WTC11 (cell line): ENCODE results near the gene IFI27. TPM values are rescaled to one million over a fixed set of nuclear protein-coding genes. Genes with fewer than 3 reads are reported as not detected.

Experiments
- ATAC-seq: fragments of 200-7000 bp; cut with Tn5 transposase; 2 replicates; pipeline ENCODE4 v1.10.0; 2021; ENCODE audit warnings: mild to moderate bottlenecking, moderate library complexity
- CTCF ChIA-PET: fragments of 300-600 bp; sonication (Branson Sonifier 250); formaldehyde crosslinking; loops from one replicate; lab custom pipeline; 2021; ENCODE audit warnings: antibody characterized with exemption; lab: Charles Lee
- POLR2A ChIA-PET: fragments of 350-600 bp; sonication (Branson Sonifier 250); formaldehyde crosslinking; loops from one replicate; lab custom pipeline; 2021; ENCODE audit warnings: antibody characterized with exemption; lab: Charles Lee
- DNase-seq: peaks from one replicate; pipeline ENCODE4 v3.0.0; 2021; ENCODE audit warnings: low spot score
- H3K27ac Mint-ChIP-seq: 2 replicates; pipeline ENCODE4 v1.8.0; 2021; ENCODE audit warnings: mixed read lengths
- H3K27me3 Mint-ChIP-seq: 2 replicates; pipeline ENCODE4 v1.8.0; 2021; ENCODE audit warnings: low read depth, mild to moderate bottlenecking, moderate library complexity, mixed read lengths
- H3K36me3 Mint-ChIP-seq: 2 replicates; pipeline ENCODE4 v1.8.0; 2021; ENCODE audit warnings: mixed read lengths
- H3K4me1 Mint-ChIP-seq: 2 replicates; pipeline ENCODE4 v1.8.0; 2022; ENCODE audit warnings: mixed read lengths
- H3K4me3 Mint-ChIP-seq: 2 replicates; pipeline ENCODE4 v1.8.0; 2021; ENCODE audit warnings: mild to moderate bottlenecking, moderate library complexity, mixed read lengths
- H3K9me3 Mint-ChIP-seq: 2 replicates; pipeline ENCODE4 v1.8.0; 2021; ENCODE audit warnings: mixed read lengths
- ATF6 ChIP-seq: sonication (generic); formaldehyde crosslinking; IDR thresholded peaks from 2 replicates; pipeline ENCODE4 v1.8.1; 2023; ENCODE audit warnings: mild to moderate bottlenecking, missing genetic modification reagents
- CREM ChIP-seq: sonication (generic); formaldehyde crosslinking; IDR thresholded peaks from 2 replicates; pipeline ENCODE4 v1.8.1; 2022; ENCODE audit warnings: mild to moderate bottlenecking, missing genetic modification reagents, moderate library complexity
- ELF4 ChIP-seq: sonication (generic); formaldehyde crosslinking; IDR thresholded peaks from 2 replicates; pipeline ENCODE4 v1.8.1; 2022; ENCODE audit warnings: low read depth, mild to moderate bottlenecking, moderate library complexity, missing genetic modification reagents
- EMX1 ChIP-seq: fragments of 250-450 bp; sonication (Bioruptor Pico); IDR thresholded peaks from 2 replicates; pipeline ENCODE4 v1.8.0; 2021; ENCODE audit warnings: mild to moderate bottlenecking
- FOXK1 ChIP-seq: sonication (generic); formaldehyde crosslinking; IDR thresholded peaks from 2 replicates; pipeline ENCODE4 v1.8.0; 2022; ENCODE audit warnings: mild to moderate bottlenecking, moderate library complexity, missing genetic modification reagents
- HMGXB4 ChIP-seq: sonication (generic); formaldehyde crosslinking; IDR thresholded peaks from 2 replicates; pipeline ENCODE4 v1.8.1; 2023; ENCODE audit warnings: mild to moderate bottlenecking, moderate library complexity, missing genetic modification reagents
- PRRX2 ChIP-seq: fragments of 250-450 bp; sonication (Bioruptor Pico); IDR thresholded peaks from 2 replicates; pipeline ENCODE4 v1.8.0; 2021; ENCODE audit warnings: mild to moderate bottlenecking
- SMAD4 ChIP-seq: sonication (generic); formaldehyde crosslinking; IDR thresholded peaks from 2 replicates; pipeline ENCODE4 v1.8.0; 2022; ENCODE audit warnings: mild to moderate bottlenecking, missing genetic modification reagents
- STAT6 ChIP-seq: sonication (generic); formaldehyde crosslinking; conservative IDR thresholded peaks from 2 replicates; pipeline ENCODE4 v1.8.1; 2023; ENCODE audit warnings: mild to moderate bottlenecking, low read depth, missing genetic modification reagents, moderate library complexity
- USF1 ChIP-seq: sonication (generic); formaldehyde crosslinking; IDR thresholded peaks from 2 replicates; pipeline ENCODE4 v1.8.0; 2022; ENCODE audit warnings: mild to moderate bottlenecking, missing genetic modification reagents
- ZBTB43 ChIP-seq: sonication (generic); formaldehyde crosslinking; IDR thresholded peaks from 2 replicates; pipeline ENCODE4 v1.8.1; 2023; ENCODE audit warnings: mild to moderate bottlenecking, missing genetic modification reagents
- ZNF232 ChIP-seq: sonication (generic); formaldehyde crosslinking; IDR thresholded peaks from 2 replicates; pipeline ENCODE4 v1.8.0; 2022; ENCODE audit warnings: mild to moderate bottlenecking, missing genetic modification reagents
- ZNF671 ChIP-seq: fragments of 250-450 bp; sonication (Bioruptor Pico); IDR thresholded peaks from 2 replicates; pipeline ENCODE4 v1.8.0; 2021; ENCODE audit warnings: mild to moderate bottlenecking
- total RNA-seq: library from RNA; stranded (reverse); gene quantifications from 3 replicates; pipeline ENCODE4 v1.2.3, GENCODE V29; 2021
- TF ChIP-seq, protein P1 (sequence below): fragments of 200-600 bp; IDR thresholded peaks from 2 replicates; pipeline ENCODE4 v1.8.0; 2022; ENCODE audit warnings: antibody characterized with exemption
- TF ChIP-seq, protein P2 (sequence below): sonication (generic); formaldehyde crosslinking; IDR thresholded peaks from 2 replicates; pipeline ENCODE4 v1.8.0; 2022; ENCODE audit warnings: missing genetic modification reagents

Gene IFI27
- total RNA-seq, 1 experiment from 2014 or later = 1.8 TPM

- ATAC-seq = no peak
- ChIA-PET POLR2A (no interaction called here), CTCF (interaction anchor here (1.2 kb wide), 1 partner anchor 15 kb away, joined by 5 read pairs; no protein-coding TSS in a partner anchor)
- no peak overlapping the region for H3K27ac Mint-ChIP-seq
- no peaks in the 10 kb centered on the region for H3K36me3 Mint-ChIP-seq
- H3K4me3 Mint-ChIP-seq = no peak overlapping the region
- no peak for DNase-seq
- H3K9me3 Mint-ChIP-seq = peaks cover 14% of the 10 kb centered on the region
- H3K27me3 Mint-ChIP-seq = peaks cover 16% of the 10 kb centered on the region
- TF ChIP-seq ZNF671 (CRISPR knock-in tag) (no peak), FOXK1 (CRISPR knock-in tag) (no peak)
- H3K4me1 Mint-ChIP-seq = no peaks in the 10 kb centered on the region
Observed at GRCh38 chr14:94121485-94121884, 10.9 kb downstream of the IFI27 start.

- Mint-ChIP-seq H3K36me3 (no peaks in the 10 kb centered on the region), H3K27ac (no peak overlapping the region), H3K27me3 (peaks cover 16% of the 10 kb centered on the region), H3K9me3 (peaks cover 14% of the 10 kb centered on the region), H3K4me3 (no peak overlapping the region), H3K4me1 (no peaks in the 10 kb centered on the region)
- TF ChIP-seq ZNF232 (CRISPR knock-in tag) = no peak
- TF ChIP-seq, protein P1, sequence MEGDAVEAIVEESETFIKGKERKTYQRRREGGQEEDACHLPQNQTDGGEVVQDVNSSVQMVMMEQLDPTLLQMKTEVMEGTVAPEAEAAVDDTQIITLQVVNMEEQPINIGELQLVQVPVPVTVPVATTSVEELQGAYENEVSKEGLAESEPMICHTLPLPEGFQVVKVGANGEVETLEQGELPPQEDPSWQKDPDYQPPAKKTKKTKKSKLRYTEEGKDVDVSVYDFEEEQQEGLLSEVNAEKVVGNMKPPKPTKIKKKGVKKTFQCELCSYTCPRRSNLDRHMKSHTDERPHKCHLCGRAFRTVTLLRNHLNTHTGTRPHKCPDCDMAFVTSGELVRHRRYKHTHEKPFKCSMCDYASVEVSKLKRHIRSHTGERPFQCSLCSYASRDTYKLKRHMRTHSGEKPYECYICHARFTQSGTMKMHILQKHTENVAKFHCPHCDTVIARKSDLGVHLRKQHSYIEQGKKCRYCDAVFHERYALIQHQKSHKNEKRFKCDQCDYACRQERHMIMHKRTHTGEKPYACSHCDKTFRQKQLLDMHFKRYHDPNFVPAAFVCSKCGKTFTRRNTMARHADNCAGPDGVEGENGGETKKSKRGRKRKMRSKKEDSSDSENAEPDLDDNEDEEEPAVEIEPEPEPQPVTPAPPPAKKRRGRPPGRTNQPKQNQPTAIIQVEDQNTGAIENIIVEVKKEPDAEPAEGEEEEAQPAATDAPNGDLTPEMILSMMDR = no peak
- TF ChIP-seq ELF4 = no peak
- no peak for TF ChIP-seq PRRX2 (CRISPR knock-in tag)
- no peak for TF ChIP-seq EMX1
- no peak for TF ChIP-seq HMGXB4 (CRISPR knock-in tag)
- no peak for TF ChIP-seq USF1 (CRISPR knock-in tag)
- no peak for TF ChIP-seq ATF6 (CRISPR knock-in tag)
- TF ChIP-seq, protein P2, sequence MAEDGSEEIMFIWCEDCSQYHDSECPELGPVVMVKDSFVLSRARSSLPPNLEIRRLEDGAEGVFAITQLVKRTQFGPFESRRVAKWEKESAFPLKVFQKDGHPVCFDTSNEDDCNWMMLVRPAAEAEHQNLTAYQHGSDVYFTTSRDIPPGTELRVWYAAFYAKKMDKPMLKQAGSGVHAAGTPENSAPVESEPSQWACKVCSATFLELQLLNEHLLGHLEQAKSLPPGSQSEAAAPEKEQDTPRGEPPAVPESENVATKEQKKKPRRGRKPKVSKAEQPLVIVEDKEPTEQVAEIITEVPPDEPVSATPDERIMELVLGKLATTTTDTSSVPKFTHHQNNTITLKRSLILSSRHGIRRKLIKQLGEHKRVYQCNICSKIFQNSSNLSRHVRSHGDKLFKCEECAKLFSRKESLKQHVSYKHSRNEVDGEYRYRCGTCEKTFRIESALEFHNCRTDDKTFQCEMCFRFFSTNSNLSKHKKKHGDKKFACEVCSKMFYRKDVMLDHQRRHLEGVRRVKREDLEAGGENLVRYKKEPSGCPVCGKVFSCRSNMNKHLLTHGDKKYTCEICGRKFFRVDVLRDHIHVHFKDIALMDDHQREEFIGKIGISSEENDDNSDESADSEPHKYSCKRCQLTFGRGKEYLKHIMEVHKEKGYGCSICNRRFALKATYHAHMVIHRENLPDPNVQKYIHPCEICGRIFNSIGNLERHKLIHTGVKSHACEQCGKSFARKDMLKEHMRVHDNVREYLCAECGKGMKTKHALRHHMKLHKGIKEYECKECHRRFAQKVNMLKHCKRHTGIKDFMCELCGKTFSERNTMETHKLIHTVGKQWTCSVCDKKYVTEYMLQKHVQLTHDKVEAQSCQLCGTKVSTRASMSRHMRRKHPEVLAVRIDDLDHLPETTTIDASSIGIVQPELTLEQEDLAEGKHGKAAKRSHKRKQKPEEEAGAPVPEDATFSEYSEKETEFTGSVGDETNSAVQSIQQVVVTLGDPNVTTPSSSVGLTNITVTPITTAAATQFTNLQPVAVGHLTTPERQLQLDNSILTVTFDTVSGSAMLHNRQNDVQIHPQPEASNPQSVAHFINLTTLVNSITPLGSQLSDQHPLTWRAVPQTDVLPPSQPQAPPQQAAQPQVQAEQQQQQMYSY (CRISPR knock-in tag) = no peak
- TF ChIP-seq FOXK1 (CRISPR knock-in tag) = no peak
- TF ChIP-seq SMAD4 (CRISPR knock-in tag) = no peak
- no peak for ATAC-seq
- CTCF ChIA-PET = no interaction called here
- DNase-seq = no peak
- POLR2A ChIA-PET = no interaction called here
Observed at GRCh38 chr14:94122438-94122837, 11.9 kb downstream of the IFI27 start.

DNA sequence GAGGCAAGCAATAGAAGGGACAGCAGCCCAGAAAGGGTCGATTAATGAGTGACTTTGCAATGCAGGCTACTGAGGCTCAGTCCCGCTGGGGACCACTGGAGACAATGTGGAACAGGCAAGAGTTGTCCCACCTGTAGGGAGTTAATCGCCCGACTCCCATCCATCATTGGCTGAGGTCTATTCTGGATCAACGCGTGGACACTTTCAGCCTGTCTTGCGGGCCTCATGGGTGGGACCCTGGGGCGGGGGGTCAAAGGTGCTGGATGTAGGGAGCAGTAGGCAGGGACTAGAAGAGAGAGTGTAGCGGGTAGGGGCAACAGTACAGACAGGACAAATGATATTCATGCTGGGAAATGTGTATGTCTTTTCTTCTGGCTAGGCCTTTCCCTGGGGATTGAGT, 12.8 kb downstream of the IFI27 start:
- peaks cover 17% of the 10 kb centered on the region for H3K27me3 Mint-ChIP-seq

More for the DNA sequence above, 12.8 kb downstream of the IFI27 start:
- CTCF ChIA-PET = no interaction called here
- DNase-seq (no peak), ATAC-seq (no peak)
- H3K4me3 Mint-ChIP-seq = no peak overlapping the region
- H3K4me1 Mint-ChIP-seq = no peaks in the 10 kb centered on the region
- no peaks in the 10 kb centered on the region for H3K36me3 Mint-ChIP-seq
- POLR2A ChIA-PET = no interaction called here
- peaks cover 14% of the 10 kb centered on the region for H3K9me3 Mint-ChIP-seq
- no peak overlapping the region for H3K27ac Mint-ChIP-seq
- TF ChIP-seq CREM (CRISPR knock-in tag) = no peak
- TF ChIP-seq STAT6 (CRISPR knock-in tag) = no peak
- no peak for TF ChIP-seq ZBTB43 (CRISPR knock-in tag)
